Mesendoderm (in vitro differentiated cells): ENCODE results near the gene CTNS.
A peak's percentile ranks its signal among the peaks of the same experiment; 100 is the strongest.

Experiments used
- DNase-seq: peaks from one replicate; pipeline ENCODE4 v3.0.0; 2013
- H2AK5ac ChIP-seq: 2 replicates; pipeline ENCODE4 v1.6.1; 2013; ENCODE audit warnings: low read length, inconsistent platforms
- H2BK120ac ChIP-seq: 2 replicates; pipeline ENCODE4 v1.6.1; 2013; ENCODE audit warnings: low read depth, mild to moderate bottlenecking, low read length, moderate library complexity, mixed read lengths
- H2BK15ac ChIP-seq: replicated peaks from 2 replicates; pipeline ENCODE4 v1.6.1; 2013; ENCODE audit warnings: low read depth, mild to moderate bottlenecking, moderate library complexity
- H2BK5ac ChIP-seq: 2 replicates; pipeline ENCODE4 v1.6.1; 2013; ENCODE audit warnings: low read length, inconsistent platforms
- H3K18ac ChIP-seq: 2 replicates; pipeline ENCODE4 v1.6.1; 2013; ENCODE audit warnings: mild to moderate bottlenecking, low read length, mixed read lengths
- H3K23ac ChIP-seq: one replicate; pipeline ENCODE4 v1.6.1; 2013; ENCODE audit warnings: low read length
- H3K27ac ChIP-seq: 2 replicates; pipeline ENCODE4 v1.5.1; 2013; ENCODE audit warnings: low read depth, mild to moderate bottlenecking, inconsistent platforms, low read length, moderate library complexity
- H3K27me3 ChIP-seq: 2 replicates; pipeline ENCODE4 v1.6.1; 2013; ENCODE audit warnings: low read length, control low read depth, mild to moderate bottlenecking, inconsistent platforms; ENCODE audit not compliant: insufficient read depth, poor library complexity
- H3K36me3 ChIP-seq: 2 replicates; pipeline ENCODE4 v1.6.1; 2013; ENCODE audit warnings: low read length, inconsistent platforms; ENCODE audit not compliant: control insufficient read depth, insufficient read depth
- H3K4ac ChIP-seq: one replicate; pipeline ENCODE4 v1.6.1; 2013; ENCODE audit warnings: low read depth, mild to moderate bottlenecking, low read length, moderate library complexity
- H3K4me1 ChIP-seq: 2 replicates; pipeline ENCODE4 v1.6.1; 2013; ENCODE audit warnings: low read depth, low read length, inconsistent platforms; ENCODE audit not compliant: control insufficient read depth
- H3K4me2 ChIP-seq: 2 replicates; pipeline ENCODE4 v1.6.1; 2013; ENCODE audit warnings: low read length
- H3K4me3 ChIP-seq: 2 replicates; pipeline ENCODE4 v1.5.1; 2013; ENCODE audit warnings: mild to moderate bottlenecking, low read length
- H3K56ac ChIP-seq: one replicate; pipeline ENCODE4 v1.6.1; 2013; ENCODE audit warnings: low read length
- H3K79me1 ChIP-seq: 2 replicates; pipeline ENCODE4 v1.6.1; 2013; ENCODE audit warnings: low read length, inconsistent platforms
- H3K79me2 ChIP-seq: 2 replicates; pipeline ENCODE4 v1.6.1; 2013; ENCODE audit warnings: mild to moderate bottlenecking, low read length; ENCODE audit not compliant: control insufficient read depth, insufficient read depth
- H3K9ac ChIP-seq: 2 replicates; pipeline ENCODE4 v1.6.1; 2013; ENCODE audit warnings: low read length, inconsistent platforms
- H4K5ac ChIP-seq: one replicate; pipeline ENCODE4 v1.6.1; 2013; ENCODE audit warnings: low read length
- H4K8ac ChIP-seq: one replicate; pipeline ENCODE4 v1.6.1; 2013; ENCODE audit warnings: low read depth, mild to moderate bottlenecking, control low read depth, low read length, moderate library complexity
- WGBS: extraction: QIAGEN DNeasy Blood & Tissue Kit; methylation state at CpG from one replicate; pipeline ENCODE4 v1.1.7; 2013; ENCODE audit warnings: low lambda C conversion rate, missing lambda C conversion rate; ENCODE audit not compliant: insufficient coverage; ENCODE audit errors: extremely low coverage; 5-methylcytosine and 5-hydroxymethylcytosine counted together

Gene CTNS

GRCh38 chr17:3626831-3627768, 9.5 kb upstream of the CTNS start:
- no peak overlapping the region for H3K27ac ChIP-seq
- no peak overlapping the region for H2BK15ac ChIP-seq
- H4K5ac ChIP-seq: no peak overlapping the region
- peaks cover 2% of the 10 kb centered on the region for H3K36me3 ChIP-seq
- H2AK5ac ChIP-seq: no peak overlapping the region
- no peak overlapping the region for H3K23ac ChIP-seq
- H3K27me3 ChIP-seq: no peaks in the 10 kb centered on the region
- no peak for DNase-seq
- H2BK5ac ChIP-seq: no peak overlapping the region
- no peaks in the 10 kb centered on the region for H3K4me1 ChIP-seq
- H3K79me2 ChIP-seq: no peaks in the 10 kb centered on the region
- WGBS: no CpG with 5 or more reads among the region's 16 CpGs
- no peak overlapping the region for H3K18ac ChIP-seq
- H3K4ac ChIP-seq: no peak overlapping the region
- no peak overlapping the region for H3K9ac ChIP-seq
- no peak overlapping the region for H4K8ac ChIP-seq
- H3K4me2 ChIP-seq: no peak overlapping the region
- no peaks in the 10 kb centered on the region for H3K79me1 ChIP-seq
- H3K4me3 ChIP-seq: no peak overlapping the region
- H3K56ac ChIP-seq: no peak overlapping the region
- H2BK120ac ChIP-seq: no peak overlapping the region

- no peak overlapping the region for H2BK120ac ChIP-seq
- H4K8ac ChIP-seq: no peak overlapping the region
Measured at GRCh38 chr17:3627769-3628167, 8.8 kb upstream of the CTNS start.

GRCh38 chr17:3630781-3631180, 5.8 kb upstream of the CTNS start:
- no peak overlapping the region for H4K5ac ChIP-seq
- H3K79me1 ChIP-seq: peaks cover 4% of the 10 kb centered on the region
- no peak overlapping the region for H2BK120ac ChIP-seq
- peaks cover 2% of the 10 kb centered on the region for H3K79me2 ChIP-seq
- H3K4ac ChIP-seq: no peak overlapping the region
- no peak overlapping the region for H3K4me3 ChIP-seq
- H3K9ac ChIP-seq: no peak overlapping the region
- H3K23ac ChIP-seq: no peak overlapping the region
- no peak for DNase-seq
- no peak overlapping the region for H2BK5ac ChIP-seq
- no CpG with 5 or more reads among the region's 10 CpGs for WGBS
- no peak overlapping the region for H4K8ac ChIP-seq
- H3K56ac ChIP-seq: no peak overlapping the region
- no peak overlapping the region for H2AK5ac ChIP-seq
- no peaks in the 10 kb centered on the region for H3K27me3 ChIP-seq
- no peak overlapping the region for H3K27ac ChIP-seq
- no peaks in the 10 kb centered on the region for H3K4me1 ChIP-seq
- H3K18ac ChIP-seq: no peak overlapping the region
- H3K4me2 ChIP-seq: no peak overlapping the region
- H2BK15ac ChIP-seq: no peak overlapping the region
- no peaks in the 10 kb centered on the region for H3K36me3 ChIP-seq

More at GRCh38 chr17:3627769-3628167, 8.8 kb upstream of the CTNS start:
- H3K79me1 ChIP-seq: peaks cover 1% of the 10 kb centered on the region
- peaks cover 2% of the 10 kb centered on the region for H3K79me2 ChIP-seq
- no peak overlapping the region for H2BK15ac ChIP-seq
- no peaks in the 10 kb centered on the region for H3K4me1 ChIP-seq
- H4K5ac ChIP-seq: no peak overlapping the region
- no peak overlapping the region for H3K27ac ChIP-seq
- H3K4me3 ChIP-seq: no peak overlapping the region
- H2AK5ac ChIP-seq: no peak overlapping the region
- H3K18ac ChIP-seq: no peak overlapping the region
- DNase-seq: no peak
- H2BK5ac ChIP-seq: no peak overlapping the region
- no peak overlapping the region for H3K4me2 ChIP-seq
- H3K27me3 ChIP-seq: no peaks in the 10 kb centered on the region
- H3K9ac ChIP-seq: no peak overlapping the region
- H3K23ac ChIP-seq: no peak overlapping the region
- peaks cover 2% of the 10 kb centered on the region for H3K36me3 ChIP-seq
- H3K4ac ChIP-seq: no peak overlapping the region
- WGBS: no CpG with 5 or more reads among the region's 11 CpGs
- H3K56ac ChIP-seq: no peak overlapping the region

GRCh38 chr17:3632287-3632686, 4.3 kb upstream of the CTNS start:
- Histone ChIP-seq H3K18ac (no peak overlapping the region), H3K9ac (no peak overlapping the region), H4K5ac (no peak overlapping the region), H3K27me3 (no peaks in the 10 kb centered on the region), H3K4me1 (no peaks in the 10 kb centered on the region), H2BK15ac (no peak overlapping the region), H3K4me2 (no peak overlapping the region), H3K27ac (no peak overlapping the region), H3K56ac (no peak overlapping the region), H3K23ac (no peak overlapping the region), H3K79me2 (peaks cover 2% of the 10 kb centered on the region), H3K79me1 (peaks cover 4% of the 10 kb centered on the region), H2BK5ac (no peak overlapping the region), H3K4ac (no peak overlapping the region), H2AK5ac (no peak overlapping the region), H4K8ac (no peak overlapping the region), H2BK120ac (no peak overlapping the region), H3K36me3 (no peaks in the 10 kb centered on the region), H3K4me3 (no peak overlapping the region)
- WGBS: no CpG with 5 or more reads among the region's 7 CpGs
- DNase-seq: no peak

GRCh38 chr17:3635474-3636153, 946 bp upstream of the CTNS start:
- Histone ChIP-seq H2BK15ac (no peak overlapping the region), H3K23ac (no peak overlapping the region), H3K27me3 (no peaks in the 10 kb centered on the region), H3K79me2 (peaks cover 2% of the 10 kb centered on the region), H3K4me2 (peak overlapping the region; percentile 43), H3K4me3 (peak overlapping the region; percentile 93), H3K79me1 (peaks cover 4% of the 10 kb centered on the region), H2BK120ac (no peak overlapping the region), H3K56ac (peak overlapping the region; percentile 97), H2BK5ac (no peak overlapping the region), H3K9ac (peak overlapping the region; percentile 95), H4K8ac (no peak overlapping the region), H3K27ac (peak overlapping the region; percentile 36), H3K36me3 (peaks cover 2% of the 10 kb centered on the region), H2AK5ac (no peak overlapping the region), H3K4ac (peak overlapping the region; percentile 0), H4K5ac (no peak overlapping the region), H3K4me1 (no peaks in the 10 kb centered on the region), H3K18ac (peak overlapping the region; percentile 44)
- WGBS: no CpG with 5 or more reads among the region's 38 CpGs
- DNase-seq: peak; percentile 53
